Mucosa of descending colon (tissue), 3 donors: ENCODE data around the gene CAST. TPM values are rescaled to one million over a fixed set of nuclear protein-coding genes. Genes with fewer than 3 reads are reported as not detected.

Experiments used
- ATAC-seq: fragments of 200-7000 bp; cut with Tn5 transposase; one replicate; pipeline ENCODE4 v1.9.1; 2020; ENCODE audit warnings: mild to moderate bottlenecking, moderate library complexity
- DNase-seq, 3 donors: peaks; one replicate each; pipeline ENCODE4 v3.0.0-alpha.2; 2020
- H3K36me3 ChIP-seq: fragments of 200-600 bp; one replicate; pipeline ENCODE4 v1.8.0; 2021; ENCODE audit warnings: low read depth, mild to moderate bottlenecking
- H3K4me1 ChIP-seq: fragments of 200-600 bp; one replicate; pipeline ENCODE4 v1.8.0; 2021; ENCODE audit warnings: low read depth, mild to moderate bottlenecking
- H3K4me3 ChIP-seq: fragments of 200-600 bp; one replicate; pipeline ENCODE4 v1.8.0; 2021; ENCODE audit warnings: mild to moderate bottlenecking
- H3K9me3 ChIP-seq: fragments of 200-600 bp; one replicate; pipeline ENCODE4 v1.8.0; 2021; ENCODE audit warnings: mild to moderate bottlenecking
- intact Hi-C, 2 donors: fragments of 100-400 bp; cut with DNase I in 1 of 2; cut with micrococcal nuclease in 1 of 2; formaldehyde crosslinking; loops; one replicate each; pipeline versions ENCODE4 v1.11.0 to v1.11.1; 2022; cut with DNase I, micrococcal nuclease
- total RNA-seq, 3 donors: library from RNA; stranded (reverse); fragmentation: NEBNext Ultra II Directional in 2 of 3; extraction: Animal tissue kit (Norgen Biotek cat#: 25700) in 2 of 3; gene quantifications; one replicate each; pipeline versions ENCODE4 v1.2.1 to v1.2.4, GENCODE V29; 2021 to 2023
- TF ChIP-seq, protein P1 (sequence below): fragments of 200-600 bp; IDR thresholded peaks from one replicate; pipeline ENCODE4 v1.8.0; 2022; ENCODE audit warnings: antibody characterized with exemption, mild to moderate bottlenecking
- donor health status: DM: no; HTN: no; CAD: no; lungs with moderate emphysema.
- donor health status: DM: no; HTN: no; CAD: no.
- donor health status: DM: no; HTN: yes; CAD: no.

CAST gene
- total RNA-seq, 3 donors from 2014 or later = 348 to 433 (median 372) TPM

DNA sequence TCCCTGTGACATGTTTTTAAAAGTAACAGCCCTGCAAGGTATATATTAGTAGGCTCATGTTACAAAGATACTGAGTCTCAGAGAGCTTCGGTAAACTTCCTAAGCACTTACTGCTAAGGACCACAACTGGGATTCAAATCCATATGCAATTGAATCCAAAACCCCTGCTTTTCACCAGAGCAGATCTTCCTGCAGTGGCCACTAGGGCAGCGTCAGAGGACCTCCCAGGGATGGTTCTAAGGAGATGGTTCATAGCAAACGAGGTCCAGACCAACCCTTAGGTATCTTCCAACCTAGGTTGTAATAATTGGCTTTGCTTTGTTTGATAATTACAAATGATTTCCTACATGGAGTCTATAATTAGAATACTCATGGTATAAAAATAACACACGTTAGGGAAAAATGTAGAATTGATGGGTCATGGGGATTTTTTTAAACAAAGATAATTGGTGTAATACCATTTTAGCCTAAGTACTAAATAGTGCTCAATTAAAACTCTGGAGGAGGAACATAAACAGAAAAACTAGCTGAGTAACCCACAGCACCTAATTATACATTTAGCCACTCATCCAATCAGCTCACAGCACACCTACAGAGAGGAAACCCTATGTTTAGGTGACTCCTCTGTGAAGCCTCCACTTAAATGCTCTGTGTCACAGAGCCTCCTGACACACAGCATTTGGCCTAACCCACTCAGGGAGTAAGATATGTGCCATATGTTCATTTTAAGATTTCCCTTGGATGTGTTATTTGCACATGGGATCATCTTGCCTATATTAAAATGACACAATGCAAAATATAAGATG is 10.0 kb upstream of the CAST start:
- intact Hi-C loops = no loop called here
- no peak for ATAC-seq
- DNase-seq = no peak
- H3K36me3 ChIP-seq = no peaks in the 10 kb centered on the region
- H3K9me3 ChIP-seq = no peaks in the 10 kb centered on the region
- H3K4me3 ChIP-seq = no peak overlapping the region
- TF ChIP-seq, protein P1, sequence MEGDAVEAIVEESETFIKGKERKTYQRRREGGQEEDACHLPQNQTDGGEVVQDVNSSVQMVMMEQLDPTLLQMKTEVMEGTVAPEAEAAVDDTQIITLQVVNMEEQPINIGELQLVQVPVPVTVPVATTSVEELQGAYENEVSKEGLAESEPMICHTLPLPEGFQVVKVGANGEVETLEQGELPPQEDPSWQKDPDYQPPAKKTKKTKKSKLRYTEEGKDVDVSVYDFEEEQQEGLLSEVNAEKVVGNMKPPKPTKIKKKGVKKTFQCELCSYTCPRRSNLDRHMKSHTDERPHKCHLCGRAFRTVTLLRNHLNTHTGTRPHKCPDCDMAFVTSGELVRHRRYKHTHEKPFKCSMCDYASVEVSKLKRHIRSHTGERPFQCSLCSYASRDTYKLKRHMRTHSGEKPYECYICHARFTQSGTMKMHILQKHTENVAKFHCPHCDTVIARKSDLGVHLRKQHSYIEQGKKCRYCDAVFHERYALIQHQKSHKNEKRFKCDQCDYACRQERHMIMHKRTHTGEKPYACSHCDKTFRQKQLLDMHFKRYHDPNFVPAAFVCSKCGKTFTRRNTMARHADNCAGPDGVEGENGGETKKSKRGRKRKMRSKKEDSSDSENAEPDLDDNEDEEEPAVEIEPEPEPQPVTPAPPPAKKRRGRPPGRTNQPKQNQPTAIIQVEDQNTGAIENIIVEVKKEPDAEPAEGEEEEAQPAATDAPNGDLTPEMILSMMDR = no peak
- H3K4me1 ChIP-seq = peaks cover 38% of the 10 kb centered on the region

DNA sequence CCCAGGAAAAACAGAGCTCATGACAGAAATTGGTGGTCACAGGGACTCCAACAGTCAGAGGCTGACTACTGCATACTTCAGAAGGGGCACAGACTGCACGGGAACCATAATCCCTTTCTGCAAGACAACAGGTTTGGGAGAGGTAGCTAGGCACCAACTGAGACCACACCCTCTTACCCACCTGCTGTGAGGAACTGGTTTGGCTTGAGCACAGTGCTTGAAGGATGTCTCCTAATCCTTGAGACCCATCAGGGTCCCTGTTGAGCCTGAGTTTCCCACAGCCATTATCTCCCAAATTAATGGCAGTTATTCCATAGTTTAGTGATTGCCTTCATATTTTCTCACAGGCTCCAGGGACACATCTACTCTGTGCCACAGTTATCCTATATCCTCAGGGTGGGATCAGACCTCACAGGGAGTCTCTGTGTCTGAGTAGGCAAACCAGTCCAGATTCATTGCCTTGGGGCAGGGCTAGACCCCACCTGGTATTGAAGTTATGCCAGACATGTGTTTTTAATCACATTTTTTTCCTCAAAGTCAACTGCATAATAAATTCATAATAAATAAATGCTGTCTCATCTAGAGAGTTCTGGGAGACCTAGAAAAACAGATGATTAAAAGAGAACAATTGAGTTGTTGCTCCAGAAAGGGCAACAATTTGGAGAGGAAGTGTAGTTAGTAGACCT is 9.3 kb upstream of the CAST start:
- no peak overlapping the region for H3K4me3 ChIP-seq
- intact Hi-C loops = no loop called here
- H3K9me3 ChIP-seq = no peaks in the 10 kb centered on the region
- ATAC-seq (no peak), DNase-seq (no peak)
- TF ChIP-seq, protein P1 = no peak
- H3K36me3 ChIP-seq = no peaks in the 10 kb centered on the region
- peaks cover 35% of the 10 kb centered on the region for H3K4me1 ChIP-seq

DNA sequence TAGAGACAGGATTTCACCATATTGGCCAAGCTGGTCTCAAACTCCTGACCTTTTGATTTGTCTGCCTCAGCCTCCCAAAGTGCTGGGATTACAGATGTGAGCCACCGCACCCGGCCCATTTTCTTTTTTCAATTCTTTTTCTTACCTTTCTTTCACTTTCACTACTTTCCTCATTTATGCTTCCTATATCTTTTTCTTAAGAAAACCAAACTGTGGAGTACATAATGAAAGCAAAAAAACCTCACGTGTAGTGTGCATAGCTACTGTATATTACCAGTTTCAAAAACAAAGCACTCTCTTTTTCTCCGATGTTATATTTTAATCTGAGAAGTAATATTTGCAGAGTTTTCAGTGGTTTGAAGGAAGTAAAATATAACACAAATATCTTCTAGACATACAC is 8.0 kb upstream of the CAST start:
- Histone ChIP-seq H3K4me1 (peaks cover 28% of the 10 kb centered on the region), H3K4me3 (no peak overlapping the region), H3K36me3 (no peaks in the 10 kb centered on the region), H3K9me3 (no peaks in the 10 kb centered on the region)
- ATAC-seq (no peak), DNase-seq (no peak)
- intact Hi-C loops = no loop called here
- TF ChIP-seq, protein P1 = no peak

DNA sequence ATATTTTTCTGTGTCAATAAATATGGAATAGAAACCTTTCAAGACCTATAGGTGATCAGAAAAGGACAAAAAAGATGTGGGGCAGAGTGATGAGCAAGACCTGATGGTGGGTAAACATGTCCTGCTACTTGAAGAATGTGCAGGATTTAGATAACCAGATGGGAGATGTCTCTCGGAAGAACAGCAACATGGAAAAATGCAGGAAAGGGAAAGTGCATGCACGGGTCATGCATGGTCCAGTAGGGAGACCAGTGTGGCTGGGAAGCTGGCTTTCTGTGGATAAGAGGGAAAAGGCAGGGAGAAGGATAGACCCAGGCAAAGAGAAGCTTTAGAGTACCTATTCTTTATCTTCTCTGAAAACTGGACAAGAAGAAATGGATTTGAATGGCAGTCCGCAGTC is 7.1 kb upstream of the CAST start:
- intact Hi-C loops = no loop called here
- DNase-seq (no peak), ATAC-seq (no peak)
- Histone ChIP-seq H3K4me3 (no peak overlapping the region), H3K36me3 (no peaks in the 10 kb centered on the region), H3K4me1 (peaks cover 27% of the 10 kb centered on the region), H3K9me3 (no peaks in the 10 kb centered on the region)
- TF ChIP-seq, protein P1 = no peak

DNA sequence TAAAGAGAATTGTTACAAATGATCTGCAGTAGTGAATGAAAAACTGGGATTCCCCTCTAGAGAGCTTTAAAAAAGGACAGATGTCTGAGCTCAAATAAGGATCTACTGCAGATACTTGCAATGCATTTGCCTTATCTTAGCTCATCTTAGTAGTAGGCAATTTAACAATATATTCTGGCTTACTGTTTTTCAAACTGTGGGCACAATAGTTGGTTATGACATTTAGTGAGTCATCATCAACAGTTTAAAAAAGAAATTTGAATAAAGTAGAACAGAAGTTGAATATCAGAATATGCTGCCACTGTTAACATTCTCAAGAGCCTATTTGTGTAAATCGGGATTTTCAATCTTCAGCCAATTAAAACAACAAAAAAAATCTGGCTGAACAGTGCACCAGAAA is 6.7 kb upstream of the CAST start:
- ATAC-seq = no peak
- no peak for DNase-seq
- intact Hi-C loops = no loop called here
- H3K36me3 ChIP-seq = no peaks in the 10 kb centered on the region
- H3K4me3 ChIP-seq = no peak overlapping the region
- no peaks in the 10 kb centered on the region for H3K9me3 ChIP-seq
- TF ChIP-seq, protein P1 = no peak
- peaks cover 27% of the 10 kb centered on the region for H3K4me1 ChIP-seq
